CD4-positive, CD25-positive, alpha-beta regulatory T cell (primary cell): ENCODE measurements around the gene NEU4. TPM values are rescaled to one million over a fixed set of nuclear protein-coding genes. Genes with fewer than 3 reads are reported as not detected.

ENCODE experiments used
- ATAC-seq, 2 donors: fragments of 150-1000 bp; cut with Tn5 transposase; one replicate each; pipeline ENCODE4 v1.10.0; 2021; ENCODE audit warnings: low read depth in 2 of 2, moderate number of reproducible peaks in 2 of 2, moderate library complexity in 1 of 2
- DNase-seq, 3 donors: peaks; one replicate each; pipeline versions ENCODE4 v3.0.0 to v3.0.0-alpha.2; 2012 to 2022; ENCODE audit warnings: mixed read lengths in 1 of 3
- H3K27ac ChIP-seq: one replicate; pipeline ENCODE4 v1.7.0; 2013; ENCODE audit warnings: mild to moderate bottlenecking, low read length; ENCODE audit not compliant: insufficient read depth, poor library complexity, severe bottlenecking
- H3K27me3 ChIP-seq: one replicate; pipeline ENCODE4 v1.7.0; 2013; ENCODE audit warnings: low read length; ENCODE audit not compliant: control insufficient read depth, insufficient read depth
- H3K36me3 ChIP-seq: one replicate; pipeline ENCODE4 v1.7.0; 2013; ENCODE audit warnings: mild to moderate bottlenecking, low read length, moderate library complexity; ENCODE audit not compliant: control insufficient read depth, insufficient read depth
- H3K4me1 ChIP-seq: 2 replicates; pipeline ENCODE4 v1.7.0; 2013; ENCODE audit warnings: mild to moderate bottlenecking, low read length; ENCODE audit not compliant: insufficient read depth, control insufficient read depth, poor library complexity, severe bottlenecking
- H3K4me3 ChIP-seq: one replicate; pipeline ENCODE4 v1.7.0; 2013; ENCODE audit warnings: low read depth, mild to moderate bottlenecking, low read length, moderate library complexity
- H3K9me3 ChIP-seq, 2 experiments: 1 replicate in 1 of 2; 2 replicates in 1 of 2; pipeline ENCODE4 v1.7.0; 2013; ENCODE audit warnings: low read length in 2 of 2, mild to moderate bottlenecking in 1 of 2, moderate library complexity in 1 of 2; ENCODE audit not compliant: control insufficient read depth in 2 of 2
- H3K27ac Mint-ChIP-seq, 3 donors: one replicate each; pipeline ENCODE4 v1.8.0; 2020 to 2022; ENCODE audit warnings: mild to moderate bottlenecking in 3 of 3, mixed read lengths in 3 of 3, moderate library complexity in 2 of 3
- H3K27me3 Mint-ChIP-seq: one replicate; pipeline ENCODE4 v1.8.0; 2022; ENCODE audit warnings: mild to moderate bottlenecking, mixed read lengths
- H3K36me3 Mint-ChIP-seq: one replicate; pipeline ENCODE4 v1.8.0; 2020; ENCODE audit warnings: mixed read lengths
- H3K4me1 Mint-ChIP-seq, 4 donors: one replicate each; pipeline ENCODE4 v1.8.0; 2020 to 2022; ENCODE audit warnings: mixed read lengths in 4 of 4, mild to moderate bottlenecking in 1 of 4
- H3K4me3 Mint-ChIP-seq, 4 donors: one replicate each; pipeline ENCODE4 v1.8.0; 2020 to 2022; ENCODE audit warnings: mild to moderate bottlenecking in 4 of 4, mixed read lengths in 4 of 4, moderate library complexity in 3 of 4
- H3K9me3 Mint-ChIP-seq, 7 donors: one replicate each; pipeline ENCODE4 v1.8.0; 2020 to 2022; ENCODE audit warnings: mixed read lengths in 7 of 7, mild to moderate bottlenecking in 3 of 7, moderate library complexity in 2 of 7
- polyA plus RNA-seq, 4 donors: library from polyadenylated mRNA; unstranded; fragments of 300-500 nt; fragmentation: Illumina TruSeq; gene quantifications; one replicate each; pipeline ENCODE4 v1.2.3, GENCODE V29; 2021
- total RNA-seq: library from RNA; stranded (reverse); gene quantifications from one replicate; pipeline ENCODE4 v1.2.3, GENCODE V29; 2022

NEU4 gene
- total and polyA plus RNA-seq, 5 donors from 2014 or later, result 0.16 to 3.8 (median 0.67) TPM; not detected in 2

- H3K36me3 ChIP-seq, result no peaks in the 10 kb centered on the region
- peak in 1 of 2 donors; percentile 11 for ATAC-seq
- H3K27me3 ChIP-seq, result no peaks in the 10 kb centered on the region
- Mint-ChIP-seq H3K27ac (peak overlapping the region in 2 of 3 donors; percentile 78 to 82), H3K27me3 (peaks cover 10% of the 10 kb centered on the region), H3K9me3 (no peaks in the 10 kb centered on the region), H3K4me1 (peaks cover 4 to 37% (median 15%) of the 10 kb centered on the region in 4 donors), H3K36me3 (no peaks in the 10 kb centered on the region), H3K4me3 (peak overlapping the region; percentile 78 to 87 (median 84))
- H3K27ac ChIP-seq, result no peak overlapping the region
- H3K9me3 ChIP-seq, result no peaks in the 10 kb centered on the region
- peak overlapping the region; percentile 53 for H3K4me3 ChIP-seq
- peaks cover 25% of the 10 kb centered on the region for H3K4me1 ChIP-seq
- no peak for DNase-seq
Measured at GRCh38 chr2:241843321-241844065, 34.5 kb downstream of the NEU4 start.

- H3K4me1 ChIP-seq, result peaks cover 25% of the 10 kb centered on the region
- Mint-ChIP-seq H3K27ac (peak overlapping the region in 2 of 3 donors; percentile 11 to 51), H3K4me3 (peak overlapping the region in 3 of 4 donors; percentile 77 to 81 (median 78)), H3K4me1 (peaks cover 3 to 37% (median 14%) of the 10 kb centered on the region in 4 donors), H3K36me3 (no peaks in the 10 kb centered on the region), H3K9me3 (no peaks in the 10 kb centered on the region), H3K27me3 (peaks cover 10% of the 10 kb centered on the region)
- DNase-seq, result peak; percentile 54 to 81 (median 64)
- H3K4me3 ChIP-seq, result no peak overlapping the region
- ATAC-seq, result peak; percentile 81 to 84
- no peaks in the 10 kb centered on the region for H3K9me3 ChIP-seq
- H3K27ac ChIP-seq, result no peak overlapping the region
- H3K36me3 ChIP-seq, result no peaks in the 10 kb centered on the region
- no peaks in the 10 kb centered on the region for H3K27me3 ChIP-seq
Measured at GRCh38 chr2:241844066-241844728, 35.2 kb downstream of the NEU4 start.

- Histone ChIP-seq H3K27ac (no peak overlapping the region), H3K27me3 (no peaks in the 10 kb centered on the region), H3K9me3 (no peaks in the 10 kb centered on the region), H3K4me1 (peaks cover 25% of the 10 kb centered on the region), H3K4me3 (no peak overlapping the region), H3K36me3 (no peaks in the 10 kb centered on the region)
- H3K4me1 Mint-ChIP-seq, result peaks cover 3 to 37% (median 14%) of the 10 kb centered on the region in 4 donors
- peaks cover 6% of the 10 kb centered on the region for H3K27me3 Mint-ChIP-seq
- H3K9me3 Mint-ChIP-seq, result no peaks in the 10 kb centered on the region
- no peaks in the 10 kb centered on the region for H3K36me3 Mint-ChIP-seq
- DNase-seq (no peak), ATAC-seq (no peak)
- H3K27ac Mint-ChIP-seq, result peak overlapping the region in 1 of 3 donors; percentile 62
- H3K4me3 Mint-ChIP-seq, result peak overlapping the region; percentile 3 to 81 (median 78)
Measured at GRCh38 chr2:241844831-241845578, 36.0 kb downstream of the NEU4 start.

DNA sequence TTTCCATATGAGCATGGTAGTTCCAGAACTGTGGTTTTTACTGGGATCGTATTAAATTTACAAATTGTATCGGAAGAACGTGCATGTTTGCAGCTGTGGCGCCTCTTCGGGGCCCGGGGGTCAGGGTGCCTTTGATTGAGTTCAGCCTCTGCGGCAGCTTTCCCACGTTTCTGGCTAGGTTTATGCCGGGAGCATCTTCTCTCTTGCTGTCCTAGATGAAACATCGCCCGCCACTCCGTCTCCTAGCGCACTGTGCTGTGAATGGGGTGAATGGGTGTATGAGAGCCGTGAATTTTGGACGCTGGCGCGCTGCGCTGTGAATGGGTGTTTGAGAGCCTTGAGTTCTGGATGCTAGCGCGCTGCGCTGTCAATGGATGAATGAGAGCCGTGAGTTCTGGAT lies 37.4 kb downstream of the NEU4 start:
- Histone ChIP-seq H3K4me1 (peaks cover 25% of the 10 kb centered on the region), H3K36me3 (no peaks in the 10 kb centered on the region), H3K4me3 (no peak overlapping the region), H3K27ac (no peak overlapping the region), H3K9me3 (no peaks in the 10 kb centered on the region), H3K27me3 (no peaks in the 10 kb centered on the region)
- Mint-ChIP-seq H3K9me3 (no peaks in the 10 kb centered on the region), H3K4me3 (peak overlapping the region in 3 of 4 donors; percentile 47 to 64 (median 54)), H3K27me3 (peaks cover 6% of the 10 kb centered on the region), H3K27ac (peak overlapping the region in 1 of 3 donors; percentile 63), H3K36me3 (no peaks in the 10 kb centered on the region), H3K4me1 (peaks cover 3 to 37% (median 14%) of the 10 kb centered on the region in 4 donors)
- DNase-seq, result no peak
- ATAC-seq, result no peak

DNA sequence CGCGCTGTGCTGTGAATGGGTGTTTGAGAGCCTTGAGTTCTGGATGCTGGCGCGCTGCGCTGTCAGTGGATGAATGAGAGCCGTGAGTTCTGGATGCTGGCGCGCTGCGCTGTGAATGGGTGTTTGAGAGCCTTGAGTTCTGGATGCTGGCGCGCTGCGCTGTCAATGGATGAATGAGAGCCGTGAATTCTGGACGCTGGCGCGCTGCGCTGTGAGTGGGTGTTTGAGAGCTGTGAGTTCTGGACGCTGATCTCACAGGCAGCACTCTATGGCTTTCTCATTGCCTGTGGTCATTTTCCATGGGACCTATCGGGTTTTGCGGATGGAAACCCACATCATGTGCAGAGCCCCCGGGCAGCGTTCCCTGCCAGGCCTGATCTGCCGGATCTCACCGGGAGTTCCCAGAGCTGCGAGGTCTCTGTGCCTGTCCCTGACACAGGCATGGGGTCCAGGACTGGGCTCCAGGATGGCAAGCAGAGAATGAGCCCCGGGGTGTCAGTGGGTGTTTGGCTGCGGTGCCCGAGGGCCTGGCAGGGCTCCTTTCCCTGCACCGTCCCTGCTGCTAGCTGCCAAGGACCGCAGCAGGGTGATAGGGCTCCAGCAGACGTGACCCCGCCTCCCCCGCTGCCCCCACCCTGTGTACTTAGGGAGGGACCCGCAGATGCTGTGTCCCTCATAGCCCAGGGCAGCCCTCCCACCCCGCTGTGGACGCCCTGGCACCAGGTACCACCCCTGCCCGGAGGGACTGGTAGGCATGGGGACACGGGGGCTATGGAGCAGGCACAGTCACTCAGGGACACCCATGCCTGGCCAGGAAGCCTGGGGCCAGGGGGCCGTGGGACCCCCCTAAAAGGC lies 40.0 kb downstream of the NEU4 start:
- Histone ChIP-seq H3K27ac (no peak overlapping the region), H3K4me3 (no peak overlapping the region), H3K27me3 (no peaks in the 10 kb centered on the region), H3K9me3 (no peaks in the 10 kb centered on the region), H3K36me3 (no peaks in the 10 kb centered on the region), H3K4me1 (peaks cover 14% of the 10 kb centered on the region)
- Mint-ChIP-seq H3K4me3 (no peak overlapping the region), H3K27me3 (no peaks in the 10 kb centered on the region), H3K27ac (no peak overlapping the region), H3K36me3 (no peaks in the 10 kb centered on the region), H3K4me1 (peaks cover 0 to 21% (median 9%) of the 10 kb centered on the region in 4 donors), H3K9me3 (no peaks in the 10 kb centered on the region)
- DNase-seq (no peak), ATAC-seq (no peak)

DNA sequence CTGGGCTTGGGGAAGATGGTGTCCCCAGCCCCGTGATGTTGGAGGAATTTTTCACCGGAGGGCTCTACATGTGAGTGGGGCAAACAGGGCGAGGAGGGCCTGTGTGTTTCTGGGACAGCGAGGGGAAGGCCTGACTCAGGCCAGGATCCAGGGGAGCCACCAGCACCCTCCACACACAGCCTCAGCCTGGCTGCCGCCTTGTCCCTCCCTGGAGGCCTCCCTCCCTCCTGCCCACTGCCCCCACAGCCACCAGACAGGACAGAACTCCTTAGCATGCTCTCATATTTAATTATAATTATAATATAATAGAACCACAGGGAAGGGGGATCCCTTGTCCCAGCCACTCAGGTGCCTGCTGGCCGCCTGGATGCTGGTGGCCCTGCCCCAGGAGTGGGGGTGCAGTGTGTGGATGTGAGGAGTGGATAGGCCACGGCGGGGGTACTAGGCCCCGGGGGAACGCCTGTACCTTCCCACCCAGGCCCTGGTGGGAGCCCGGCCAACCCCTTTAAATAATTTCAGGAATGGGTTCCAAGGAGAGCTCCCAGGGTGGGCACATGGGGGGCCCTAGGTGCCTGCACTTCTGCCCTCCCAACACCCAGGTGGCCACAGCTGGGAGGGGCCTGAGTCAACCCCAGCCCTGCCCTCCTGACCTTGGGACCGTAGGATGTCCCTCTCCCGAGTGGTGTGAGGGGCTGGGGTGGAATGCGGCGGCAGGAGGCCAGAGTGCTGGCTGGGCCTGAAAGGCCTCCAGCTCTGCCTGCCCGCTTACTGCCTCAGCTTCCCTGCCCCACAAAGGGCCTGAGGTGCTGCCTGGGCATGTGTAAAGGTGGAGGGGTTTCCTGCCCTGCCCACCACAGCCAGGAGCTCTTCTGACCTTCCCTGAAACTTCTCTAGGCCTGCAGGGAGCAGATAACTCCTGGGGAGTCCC lies 40.9 kb downstream of the NEU4 start:
- no peak for DNase-seq
- no peak for ATAC-seq
- Mint-ChIP-seq H3K4me1 (peaks cover 0 to 15% (median 9%) of the 10 kb centered on the region in 4 donors), H3K27ac (no peak overlapping the region), H3K36me3 (no peaks in the 10 kb centered on the region), H3K4me3 (no peak overlapping the region), H3K27me3 (no peaks in the 10 kb centered on the region), H3K9me3 (no peaks in the 10 kb centered on the region)
- Histone ChIP-seq H3K4me3 (no peak overlapping the region), H3K9me3 (no peaks in the 10 kb centered on the region), H3K27ac (no peak overlapping the region), H3K36me3 (no peaks in the 10 kb centered on the region), H3K4me1 (peaks cover 6% of the 10 kb centered on the region), H3K27me3 (no peaks in the 10 kb centered on the region)
